PFSK-1 (cell line): ENCODE results near the gene IRX4.

ENCODE experiments used
- FOXP2 ChIP-seq: optimal IDR thresholded peaks from 2 replicates; pipeline ENCODE3; 2011; ENCODE audit warnings: borderline replicate concordance, control low read depth, inconsistent platforms; ENCODE audit not compliant: insufficient read depth; ENCODE audit errors: extremely low read length, extremely low read depth
- POLR2AphosphoS5 ChIP-seq: IDR thresholded peaks from 2 replicates; pipeline ENCODE4 v1.6.1; 2012; ENCODE audit warnings: low read depth, mild to moderate bottlenecking, control low read depth, low read length, moderate library complexity
- SIN3A ChIP-seq: IDR thresholded peaks from 2 replicates; pipeline ENCODE4 v1.6.1; 2012; ENCODE audit warnings: mild to moderate bottlenecking, low read length, moderate library complexity, borderline replicate concordance; ENCODE audit not compliant: insufficient read depth
- TAF1 ChIP-seq: IDR thresholded peaks from 2 replicates; pipeline ENCODE4 v1.6.1; 2012; ENCODE audit warnings: low read length, control low read depth, borderline replicate concordance; ENCODE audit not compliant: insufficient read depth
- TF ChIP-seq, protein P1 (sequence below), 2 experiments: IDR thresholded peaks; 2 replicates each; pipeline versions ENCODE4 v1.6.1 to v1.8.0; 2011 to 2012; ENCODE audit warnings: low read depth in 2 of 2, low read length in 2 of 2, control low read depth in 1 of 2, inconsistent platforms in 1 of 2, mild to moderate bottlenecking in 1 of 2, moderate library complexity in 1 of 2; ENCODE audit not compliant: insufficient read depth in 1 of 2

IRX4 gene

DNA sequence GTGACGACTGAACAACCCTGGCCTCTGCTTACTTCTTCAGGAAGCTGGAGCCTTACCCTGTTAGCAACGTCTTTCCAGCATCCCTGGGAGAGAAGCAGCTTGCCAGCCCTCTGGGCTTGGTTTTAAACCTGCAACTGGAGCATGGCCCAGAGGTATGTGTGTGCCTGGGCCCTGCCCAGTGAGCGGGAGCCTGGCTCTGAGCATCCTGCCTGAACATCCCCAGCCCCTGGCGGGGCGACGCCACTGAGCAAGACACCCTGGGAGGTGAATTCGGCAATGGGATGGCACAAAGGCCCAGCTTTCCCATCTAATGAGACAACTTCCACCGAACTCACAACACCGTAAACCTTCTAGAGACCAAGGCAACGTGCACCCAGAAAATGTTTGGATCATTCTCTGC, 23.6 kb downstream of the IRX4 start:
- TF ChIP-seq SIN3A (no peak), POLR2AphosphoS5 (no peak)
- TF ChIP-seq, protein P1, sequence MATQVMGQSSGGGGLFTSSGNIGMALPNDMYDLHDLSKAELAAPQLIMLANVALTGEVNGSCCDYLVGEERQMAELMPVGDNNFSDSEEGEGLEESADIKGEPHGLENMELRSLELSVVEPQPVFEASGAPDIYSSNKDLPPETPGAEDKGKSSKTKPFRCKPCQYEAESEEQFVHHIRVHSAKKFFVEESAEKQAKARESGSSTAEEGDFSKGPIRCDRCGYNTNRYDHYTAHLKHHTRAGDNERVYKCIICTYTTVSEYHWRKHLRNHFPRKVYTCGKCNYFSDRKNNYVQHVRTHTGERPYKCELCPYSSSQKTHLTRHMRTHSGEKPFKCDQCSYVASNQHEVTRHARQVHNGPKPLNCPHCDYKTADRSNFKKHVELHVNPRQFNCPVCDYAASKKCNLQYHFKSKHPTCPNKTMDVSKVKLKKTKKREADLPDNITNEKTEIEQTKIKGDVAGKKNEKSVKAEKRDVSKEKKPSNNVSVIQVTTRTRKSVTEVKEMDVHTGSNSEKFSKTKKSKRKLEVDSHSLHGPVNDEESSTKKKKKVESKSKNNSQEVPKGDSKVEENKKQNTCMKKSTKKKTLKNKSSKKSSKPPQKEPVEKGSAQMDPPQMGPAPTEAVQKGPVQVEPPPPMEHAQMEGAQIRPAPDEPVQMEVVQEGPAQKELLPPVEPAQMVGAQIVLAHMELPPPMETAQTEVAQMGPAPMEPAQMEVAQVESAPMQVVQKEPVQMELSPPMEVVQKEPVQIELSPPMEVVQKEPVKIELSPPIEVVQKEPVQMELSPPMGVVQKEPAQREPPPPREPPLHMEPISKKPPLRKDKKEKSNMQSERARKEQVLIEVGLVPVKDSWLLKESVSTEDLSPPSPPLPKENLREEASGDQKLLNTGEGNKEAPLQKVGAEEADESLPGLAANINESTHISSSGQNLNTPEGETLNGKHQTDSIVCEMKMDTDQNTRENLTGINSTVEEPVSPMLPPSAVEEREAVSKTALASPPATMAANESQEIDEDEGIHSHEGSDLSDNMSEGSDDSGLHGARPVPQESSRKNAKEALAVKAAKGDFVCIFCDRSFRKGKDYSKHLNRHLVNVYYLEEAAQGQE (IDR thresholded peaks at IDR 0.05; ENCODE audit: insufficient read depth in 1 of 2, low read depth in 2 of 2, low read length in 2 of 2): no peak

DNA sequence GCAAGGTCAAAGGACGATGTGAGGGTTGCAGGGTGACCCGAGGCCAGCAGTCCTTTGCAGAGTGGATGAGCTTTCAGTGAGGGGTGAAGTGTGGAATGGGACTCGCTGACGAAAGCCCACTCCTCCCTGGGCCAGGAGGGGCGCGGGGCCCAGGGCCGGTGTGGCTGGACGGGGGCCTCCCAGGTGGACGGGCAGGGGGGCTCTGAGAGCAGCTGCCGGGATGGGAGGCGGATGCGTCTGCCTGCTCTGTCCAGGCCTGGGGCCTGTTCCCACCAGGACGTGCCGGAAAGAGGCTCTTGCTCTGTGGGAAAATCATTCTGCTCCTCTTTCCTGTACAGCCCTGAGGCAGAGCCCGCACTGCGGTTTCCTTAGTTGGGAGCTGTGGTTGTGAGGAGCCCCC, 24.3 kb downstream of the IRX4 start:
- TF ChIP-seq POLR2AphosphoS5: no peak

GRCh38 chr5:1857256-1857600, 25.5 kb downstream of the IRX4 start:
- TF ChIP-seq TAF1 (no peak), FOXP2 (no peak), SIN3A (no peak), POLR2AphosphoS5 (no peak)
- TF ChIP-seq, protein P1 (IDR thresholded peaks at IDR 0.05; ENCODE audit: insufficient read depth in 1 of 2, low read depth in 2 of 2, low read length in 2 of 2): no peak

DNA sequence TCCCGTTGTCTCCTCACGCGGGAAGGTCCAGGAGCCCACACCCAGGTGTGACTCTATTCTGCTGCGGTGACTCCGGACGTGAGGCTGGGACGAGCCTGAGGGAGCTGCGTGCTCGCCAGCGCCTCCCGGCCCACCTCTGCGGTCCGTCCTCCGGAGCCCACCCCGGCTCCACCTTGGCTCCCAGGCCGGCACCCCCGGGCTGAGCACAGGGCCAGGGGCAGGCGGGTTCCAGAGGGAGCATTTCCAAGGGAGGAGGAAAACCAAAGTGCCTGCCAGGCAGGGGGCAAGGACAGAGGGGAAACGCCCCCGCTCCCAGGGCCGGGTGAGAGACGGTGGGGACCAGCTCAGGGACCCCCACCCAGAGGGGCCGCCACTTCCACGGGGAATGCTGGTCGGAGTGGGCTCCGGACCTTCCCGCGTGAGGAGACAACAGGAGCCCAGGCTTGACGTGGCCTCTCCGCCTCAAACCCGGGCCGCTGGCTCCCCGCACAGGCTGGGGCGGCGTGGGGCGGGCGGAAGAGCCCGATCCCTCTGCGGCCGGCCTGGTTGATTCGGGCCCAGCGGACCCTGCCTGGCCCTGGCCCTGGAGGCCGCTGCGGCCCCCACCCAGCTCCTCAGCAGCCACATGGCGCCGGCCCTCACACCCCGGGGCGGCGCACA, 26.0 kb downstream of the IRX4 start:
- no peak for TF ChIP-seq POLR2AphosphoS5
- no peak for TF ChIP-seq TAF1
- TF ChIP-seq, protein P1 (IDR thresholded peaks at IDR 0.05; ENCODE audit: insufficient read depth in 1 of 2, low read depth in 2 of 2, low read length in 2 of 2): no peak
- TF ChIP-seq SIN3A: no peak
- no peak for TF ChIP-seq FOXP2

DNA sequence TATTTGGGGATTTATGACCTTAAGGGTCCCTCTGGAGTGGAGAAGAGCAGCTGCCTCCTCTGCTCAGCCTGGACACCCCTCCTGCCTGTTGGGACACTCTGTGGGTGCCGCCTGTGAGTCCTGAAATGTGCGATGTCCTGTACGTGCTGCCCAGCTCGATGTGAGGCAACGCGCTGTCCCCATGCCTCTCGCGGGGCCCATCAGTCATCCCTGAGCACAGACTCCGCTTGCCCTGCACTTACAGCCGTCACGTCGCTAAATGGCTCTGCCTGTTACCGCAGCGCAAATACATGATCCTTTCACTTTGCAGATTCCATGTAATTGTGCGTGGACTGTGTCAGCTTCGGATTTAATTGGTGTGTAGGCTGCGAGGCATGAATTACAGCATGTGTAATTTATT, 27.1 kb downstream of the IRX4 start:
- TF ChIP-seq FOXP2: no peak
- no peak for TF ChIP-seq TAF1
- no peak for TF ChIP-seq SIN3A
- no peak for TF ChIP-seq POLR2AphosphoS5
- TF ChIP-seq, protein P1 (IDR thresholded peaks at IDR 0.05; ENCODE audit: insufficient read depth in 1 of 2, low read depth in 2 of 2, low read length in 2 of 2): no peak
